ENCODE results near the gene MAP3K13. TPM values are rescaled to one million over a fixed set of nuclear protein-coding genes. Genes with fewer than 3 reads are reported as not detected.

The MAP3K13 gene
- 57.7 TPM for polyA plus RNA-seq (2013, experiment 1 of 2)
- 65.0 TPM for polyA plus RNA-seq (2013, experiment 2 of 2)

- WGBS, 2 donors (ENCODE audit: extremely low coverage in 2 of 2, insufficient read length in 2 of 2, insufficient replicate concordance in 1 of 2) = no CpG with 5 or more reads among the region's 17 CpGs
- H3K9ac ChIP-seq (ENCODE audit: low read depth, low read length, poor library complexity) = no peak within 1 kb of the TSS
- H2BK15ac ChIP-seq (ENCODE audit: low read length) = no peak within 1 kb of the TSS
- H3K14ac ChIP-seq (ENCODE audit: low read length) = no peak within 1 kb of the TSS
- no peaks in the 10 kb centered on the region for H3K79me1 ChIP-seq (ENCODE audit: low read depth, low read length)
- H2AFZ ChIP-seq (ENCODE audit: low read length) = peak within 1 kb of the TSS; percentile 93
- H2AK5ac ChIP-seq (ENCODE audit: low read depth, low read length) = no peak within 1 kb of the TSS
- H3K4me3 ChIP-seq (ENCODE audit: low read length in 2 of 2) = peak within 1 kb of the TSS; percentile 61 to 72
- H3K23ac ChIP-seq (ENCODE audit: low read depth, low read length, poor library complexity) = no peak within 1 kb of the TSS
- no peak within 1 kb of the TSS for H2BK120ac ChIP-seq (ENCODE audit: low read depth, low read length)
- peaks cover 0 to 6% (median 0%) of the 10 kb centered on the region in 3 experiments for H3K27me3 ChIP-seq (ENCODE audit: control insufficient read depth in 3 of 3, insufficient read depth in 3 of 3, low read depth in 1 of 3, low read length in 3 of 3)
- H2BK12ac ChIP-seq (ENCODE audit: low read length) = no peak within 1 kb of the TSS
- H3K4me2 ChIP-seq (ENCODE audit: insufficient read depth, low read length, poor library complexity, severe bottlenecking) = peak within 1 kb of the TSS; percentile 73
- H4K8ac ChIP-seq (ENCODE audit: low read depth, low read length) = no peak within 1 kb of the TSS
- peaks cover 0 to 9% of the 10 kb centered on the region in 2 donors for H3K4me1 ChIP-seq (ENCODE audit: control insufficient read depth in 2 of 2, insufficient read depth in 1 of 2, low read depth in 1 of 2, low read length in 2 of 2)
- peak; percentile 90 for DNase-seq (ENCODE audit: low spot score)
- no peak within 1 kb of the TSS for H3K4ac ChIP-seq (ENCODE audit: low read length)
- H2BK5ac ChIP-seq (ENCODE audit: low read length) = no peak within 1 kb of the TSS
- H4K91ac ChIP-seq (ENCODE audit: low read depth, low read length, poor library complexity) = no peak within 1 kb of the TSS
- no peaks in the 10 kb centered on the region for H3K9me3 ChIP-seq (replicated peaks in 1 of 2; ENCODE audit: control insufficient read depth in 2 of 2, insufficient read depth in 1 of 2, low read depth in 1 of 2, low read length in 2 of 2)
- H3K27ac ChIP-seq (replicated peaks; ENCODE audit: low read length) = no peak within 1 kb of the TSS
- H3K18ac ChIP-seq (ENCODE audit: low read length) = no peak within 1 kb of the TSS
- no peaks in the 10 kb centered on the region for H3K36me3 ChIP-seq (replicated peaks in 1 of 2; ENCODE audit: control insufficient read depth in 2 of 2, insufficient read depth in 2 of 2, low read length in 2 of 2)
These were observed at the start of gene MAP3K13 for GRCh38 chr3:185362850-185363661. MAP3K13 (plus strand) TSS chr3:185363136; CDS start chr3:185428582, 65,446 bp downstream.

- Histone ChIP-seq H3K14ac (ENCODE audit: low read length) (no peak overlapping the region), H2BK120ac (ENCODE audit: low read depth, low read length) (no peak overlapping the region), H4K8ac (ENCODE audit: low read depth, low read length) (no peak overlapping the region), H3K79me1 (ENCODE audit: low read depth, low read length) (no peaks in the 10 kb centered on the region), H3K36me3 (replicated peaks in 1 of 2; ENCODE audit: control insufficient read depth in 2 of 2, insufficient read depth in 2 of 2, low read length in 2 of 2) (no peaks in the 10 kb centered on the region), H2AK5ac (ENCODE audit: low read depth, low read length) (no peak overlapping the region), H3K9me3 (replicated peaks in 1 of 2; ENCODE audit: control insufficient read depth in 2 of 2, insufficient read depth in 1 of 2, low read depth in 1 of 2, low read length in 2 of 2) (peaks cover 3 to 18% of the 10 kb centered on the region in 2 donors), H3K9ac (ENCODE audit: low read depth, low read length, poor library complexity) (no peak overlapping the region), H2BK5ac (ENCODE audit: low read length) (no peak overlapping the region), H3K27me3 (ENCODE audit: control insufficient read depth in 3 of 3, insufficient read depth in 3 of 3, low read depth in 1 of 3, low read length in 3 of 3) (no peaks in the 10 kb centered on the region), H4K91ac (ENCODE audit: low read depth, low read length, poor library complexity) (no peak overlapping the region), H3K18ac (ENCODE audit: low read length) (no peak overlapping the region), H2BK12ac (ENCODE audit: low read length) (no peak overlapping the region), H3K4me2 (ENCODE audit: insufficient read depth, low read length, poor library complexity, severe bottlenecking) (no peak overlapping the region), H3K4me1 (ENCODE audit: control insufficient read depth in 2 of 2, insufficient read depth in 1 of 2, low read depth in 1 of 2, low read length in 2 of 2) (peaks cover 1 to 2% of the 10 kb centered on the region in 2 donors), H3K23ac (ENCODE audit: low read depth, low read length, poor library complexity) (no peak overlapping the region), H2AFZ (ENCODE audit: low read length) (no peak overlapping the region), H3K27ac (replicated peaks; ENCODE audit: low read length) (no peak overlapping the region), H3K4ac (ENCODE audit: low read length) (no peak overlapping the region), H2BK15ac (ENCODE audit: low read length) (no peak overlapping the region), H3K4me3 (ENCODE audit: low read length in 2 of 2) (no peak overlapping the region)
- WGBS, 2 donors (ENCODE audit: extremely low coverage in 2 of 2, insufficient read length in 2 of 2, insufficient replicate concordance in 1 of 2) = no CpG with 5 or more reads among the region's 3 CpGs
- no peak for DNase-seq (ENCODE audit: low spot score)
These were observed 49.2 kb upstream of the MAP3K13 start for GRCh38 chr3:185313693-185314246.

GRCh38 chr3:185316740-185317412 is 46.1 kb upstream of the MAP3K13 start:
- H3K9ac ChIP-seq (ENCODE audit: low read depth, low read length, poor library complexity) = no peak overlapping the region
- H4K91ac ChIP-seq (ENCODE audit: low read depth, low read length, poor library complexity) = no peak overlapping the region
- H2BK5ac ChIP-seq (ENCODE audit: low read length) = no peak overlapping the region
- WGBS, 2 donors (ENCODE audit: extremely low coverage in 2 of 2, insufficient read length in 2 of 2, insufficient replicate concordance in 1 of 2) = no CpG with 5 or more reads among the region's 6 CpGs
- H3K14ac ChIP-seq (ENCODE audit: low read length) = no peak overlapping the region
- no peak overlapping the region for H2BK120ac ChIP-seq (ENCODE audit: low read depth, low read length)
- H4K8ac ChIP-seq (ENCODE audit: low read depth, low read length) = no peak overlapping the region
- no peak overlapping the region for H3K4ac ChIP-seq (ENCODE audit: low read length)
- H3K9me3 ChIP-seq (replicated peaks in 1 of 2; ENCODE audit: control insufficient read depth in 2 of 2, insufficient read depth in 1 of 2, low read depth in 1 of 2, low read length in 2 of 2) = no peaks in the 10 kb centered on the region
- H3K23ac ChIP-seq (ENCODE audit: low read depth, low read length, poor library complexity) = no peak overlapping the region
- no peak for DNase-seq (ENCODE audit: low spot score)
- H3K4me3 ChIP-seq (ENCODE audit: low read length in 2 of 2) = no peak overlapping the region
- peaks cover 1 to 4% of the 10 kb centered on the region in 2 donors for H3K4me1 ChIP-seq (ENCODE audit: control insufficient read depth in 2 of 2, insufficient read depth in 1 of 2, low read depth in 1 of 2, low read length in 2 of 2)
- H2AFZ ChIP-seq (ENCODE audit: low read length) = no peak overlapping the region
- no peak overlapping the region for H2BK15ac ChIP-seq (ENCODE audit: low read length)
- H3K27ac ChIP-seq (replicated peaks; ENCODE audit: low read length) = no peak overlapping the region
- no peak overlapping the region for H3K4me2 ChIP-seq (ENCODE audit: insufficient read depth, low read length, poor library complexity, severe bottlenecking)
- H3K18ac ChIP-seq (ENCODE audit: low read length) = no peak overlapping the region
- no peaks in the 10 kb centered on the region for H3K36me3 ChIP-seq (replicated peaks in 1 of 2; ENCODE audit: control insufficient read depth in 2 of 2, insufficient read depth in 2 of 2, low read length in 2 of 2)
- no peaks in the 10 kb centered on the region for H3K27me3 ChIP-seq (ENCODE audit: control insufficient read depth in 3 of 3, insufficient read depth in 3 of 3, low read depth in 1 of 3, low read length in 3 of 3)
- no peak overlapping the region for H2AK5ac ChIP-seq (ENCODE audit: low read depth, low read length)
- H3K79me1 ChIP-seq (ENCODE audit: low read depth, low read length) = no peaks in the 10 kb centered on the region
- H2BK12ac ChIP-seq (ENCODE audit: low read length) = no peak overlapping the region

- Histone ChIP-seq H3K23ac (ENCODE audit: low read depth, low read length, poor library complexity) (no peak overlapping the region), H3K4me3 (ENCODE audit: low read length in 2 of 2) (no peak overlapping the region), H3K18ac (ENCODE audit: low read length) (no peak overlapping the region), H2BK15ac (ENCODE audit: low read length) (no peak overlapping the region), H2BK12ac (ENCODE audit: low read length) (no peak overlapping the region), H3K9me3 (replicated peaks in 1 of 2; ENCODE audit: control insufficient read depth in 2 of 2, insufficient read depth in 1 of 2, low read depth in 1 of 2, low read length in 2 of 2) (no peaks in the 10 kb centered on the region), H3K4me1 (ENCODE audit: control insufficient read depth in 2 of 2, insufficient read depth in 1 of 2, low read depth in 1 of 2, low read length in 2 of 2) (peaks cover 1 to 10% of the 10 kb centered on the region in 2 donors), H4K8ac (ENCODE audit: low read depth, low read length) (no peak overlapping the region), H3K4ac (ENCODE audit: low read length) (no peak overlapping the region), H3K9ac (ENCODE audit: low read depth, low read length, poor library complexity) (no peak overlapping the region), H3K14ac (ENCODE audit: low read length) (no peak overlapping the region), H2AFZ (ENCODE audit: low read length) (no peak overlapping the region), H3K36me3 (replicated peaks in 1 of 2; ENCODE audit: control insufficient read depth in 2 of 2, insufficient read depth in 2 of 2, low read length in 2 of 2) (no peaks in the 10 kb centered on the region), H3K27me3 (ENCODE audit: control insufficient read depth in 3 of 3, insufficient read depth in 3 of 3, low read depth in 1 of 3, low read length in 3 of 3) (no peaks in the 10 kb centered on the region), H2BK120ac (ENCODE audit: low read depth, low read length) (no peak overlapping the region), H3K79me1 (ENCODE audit: low read depth, low read length) (no peaks in the 10 kb centered on the region), H3K27ac (replicated peaks; ENCODE audit: low read length) (no peak overlapping the region), H2AK5ac (ENCODE audit: low read depth, low read length) (no peak overlapping the region), H4K91ac (ENCODE audit: low read depth, low read length, poor library complexity) (no peak overlapping the region), H3K4me2 (ENCODE audit: insufficient read depth, low read length, poor library complexity, severe bottlenecking) (no peak overlapping the region), H2BK5ac (ENCODE audit: low read length) (no peak overlapping the region)
- no CpG with 5 or more reads among the region's 3 CpGs for WGBS, 2 donors (ENCODE audit: extremely low coverage in 2 of 2, insufficient read length in 2 of 2, insufficient replicate concordance in 1 of 2)
- DNase-seq (ENCODE audit: low spot score) = no peak
These were observed 45.3 kb upstream of the MAP3K13 start for GRCh38 chr3:185317674-185318073.
